A673 (cell line): ENCODE measurements around the gene S100B. TPM values are rescaled to one million over a fixed set of nuclear protein-coding genes. Genes with fewer than 3 reads are reported as not detected.
"Not testable (repeated sequence)": the region's sequence is repeated elsewhere in the genome, so short reads cannot be mapped to it uniquely, and the experiment has no call there.

Experiments used
- BruUV-seq: library from RNA; stranded (reverse); fragments of 400-500 nt; replicated peaks from 2 replicates; lab custom pipeline; 2021; lab: Mats Ljungman, UMichigan
- CTCF ChIA-PET: fragments of 300-600 bp; sonication (Branson Sonifier 250); formaldehyde crosslinking; loops from one replicate; lab custom pipeline; 2022; ENCODE audit warnings: antibody characterized with exemption; lab: Charles Lee
- POLR2A ChIA-PET: fragments of 300-600 bp; sonication (Branson Sonifier 250); formaldehyde crosslinking; loops from one replicate; lab custom pipeline; 2022; ENCODE audit warnings: antibody characterized with exemption; ENCODE audit not compliant: low non-redundant PET; lab: Charles Lee
- DNase-seq: peaks from one replicate; pipeline ENCODE4 v3.0.0-alpha.2; 2015; ENCODE audit warnings: low spot score
- H3K27ac ChIP-seq: fragments of 200-600 bp; sonication (generic); 2 replicates; pipeline ENCODE4 v1.5.1; 2016; ENCODE audit warnings: mixed run types, low read depth, mild to moderate bottlenecking, mixed read lengths, antibody characterized with exemption, low read length; ENCODE audit not compliant: poor library complexity, severe bottlenecking
- H3K27me3 ChIP-seq: fragments of 200-600 bp; sonication (generic); replicated peaks from 2 replicates; pipeline ENCODE4 v1.6.1; 2017; ENCODE audit warnings: mixed run types, low read depth, mild to moderate bottlenecking, mixed read lengths, antibody characterized with exemption, low read length; ENCODE audit not compliant: insufficient read depth, poor library complexity
- H3K36me3 ChIP-seq: fragments of 200-600 bp; sonication (generic); 2 replicates; pipeline ENCODE4 v1.6.1; 2016; ENCODE audit warnings: mixed run types, mild to moderate bottlenecking, mixed read lengths, antibody characterized with exemption, low read length; ENCODE audit not compliant: insufficient read depth, poor library complexity, severe bottlenecking
- H3K4me1 ChIP-seq: fragments of 200-600 bp; sonication (generic); 2 replicates; pipeline ENCODE4 v1.6.1; 2017; ENCODE audit warnings: mixed run types, mild to moderate bottlenecking, mixed read lengths, antibody characterized with exemption, low read length; ENCODE audit not compliant: insufficient read depth, poor library complexity, severe bottlenecking
- H3K4me3 ChIP-seq: fragments of 200-600 bp; sonication (generic); 2 replicates; pipeline ENCODE4 v1.5.1; 2016; ENCODE audit warnings: low read depth, mixed run types, mild to moderate bottlenecking, mixed read lengths, low read length; ENCODE audit not compliant: poor library complexity, severe bottlenecking
- H3K9me3 ChIP-seq: fragments of 200-600 bp; sonication (generic); 2 replicates; pipeline ENCODE4 v1.6.1; 2016; ENCODE audit warnings: mixed run types, low read depth, mild to moderate bottlenecking, mixed read lengths, antibody characterized with exemption, low read length; ENCODE audit not compliant: poor library complexity, severe bottlenecking
- CTCF ChIP-seq: fragments of 300-800, 200-600 bp; sonication (generic); conservative IDR thresholded peaks from 2 replicates; pipeline ENCODE4 v1.5.1; 2017; ENCODE audit warnings: low read depth, mild to moderate bottlenecking, antibody characterized with exemption, low read length, moderate library complexity, mixed read lengths
- EZH2 ChIP-seq: fragments of 200-600 bp; sonication (generic); IDR thresholded peaks from 2 replicates; pipeline ENCODE4 v1.6.1; 2017; ENCODE audit warnings: borderline replicate concordance, low read depth, mild to moderate bottlenecking, mixed read lengths, antibody characterized with exemption, low read length; ENCODE audit not compliant: poor library complexity, severe bottlenecking
- intact Hi-C: fragments of 100-400 bp; cut with micrococcal nuclease; formaldehyde crosslinking; loops from one replicate; pipeline ENCODE4 v1.10.0; 2022; ENCODE audit not compliant: unreplicated experiment
- total RNA-seq: library from RNA; stranded (reverse); gene quantifications from 2 replicates; pipeline ENCODE4 v1.2.3, GENCODE V29; 2021

S100B gene
- total RNA-seq, 1 experiment from 2014 or later: not detected

GRCh38 chr21:46634427-46634826, 29.5 kb upstream of the S100B start:
- no peak for DNase-seq
- POLR2A ChIA-PET: no interaction called here
- H3K27ac ChIP-seq: peak overlapping the region; percentile 93
- intact Hi-C loops: no loop called here
- no peaks in the 10 kb centered on the region for H3K9me3 ChIP-seq
- no peaks in the 10 kb centered on the region for H3K36me3 ChIP-seq
- H3K4me3 ChIP-seq: no peak overlapping the region
- TF ChIP-seq CTCF (no peak), EZH2 (no peak)
- BruUV-seq: no TSS peak
- CTCF ChIA-PET: no interaction called here
- H3K27me3 ChIP-seq: no peaks in the 10 kb centered on the region
- H3K4me1 ChIP-seq: peaks cover 19% of the 10 kb centered on the region

- intact Hi-C loops: no loop called here
- TF ChIP-seq EZH2 (no peak), CTCF (no peak)
- Histone ChIP-seq H3K4me3 (no peak overlapping the region), H3K27ac (no peak overlapping the region), H3K4me1 (peaks cover 18% of the 10 kb centered on the region), H3K27me3 (no peaks in the 10 kb centered on the region), H3K9me3 (no peaks in the 10 kb centered on the region), H3K36me3 (no peaks in the 10 kb centered on the region)
- no TSS peak for BruUV-seq
- POLR2A ChIA-PET: no interaction called here
- DNase-seq: no peak
- CTCF ChIA-PET: no interaction called here
Observed at GRCh38 chr21:46633566-46633965, 28.7 kb upstream of the S100B start.

- POLR2A ChIA-PET, BruUV-seq, intact Hi-C loops, H3K36me3 ChIP-seq, CTCF ChIA-PET, H3K4me3 ChIP-seq, H3K27me3 ChIP-seq, DNase-seq, H3K4me1 ChIP-seq, H3K9me3 ChIP-seq, H3K27ac ChIP-seq: not testable (repeated sequence)
Observed at GRCh38 chr21:46630915-46631314, 26.0 kb upstream of the S100B start.

GRCh38 chr21:46628868-46629267, 24.0 kb upstream of the S100B start:
- intact Hi-C loops: no loop called here
- Histone ChIP-seq H3K27ac (no peak overlapping the region), H3K4me3 (no peak overlapping the region), H3K27me3 (no peaks in the 10 kb centered on the region), H3K36me3 (no peaks in the 10 kb centered on the region), H3K9me3 (peaks cover 12% of the 10 kb centered on the region), H3K4me1 (no peaks in the 10 kb centered on the region)
- BruUV-seq: no TSS peak
- TF ChIP-seq EZH2 (no peak), CTCF (no peak)
- no peak for DNase-seq
- ChIA-PET CTCF (no interaction called here), POLR2A (no interaction called here)
